Keratinocyte (primary cell): ENCODE measurements around the gene ATRNL1. TPM values are rescaled to one million over a fixed set of nuclear protein-coding genes. Genes with fewer than 3 reads are reported as not detected.

Experiments used
- DNase-seq: peaks from one replicate; pipeline ENCODE4 v3.0.0-alpha.2; 2011; ENCODE audit warnings: low read depth, missing footprints, low spot score
- FAIRE-seq: peaks from 2 replicates; lab custom pipeline; 2011; peaks lifted over from hg19 to GRCh38; lab: Jason Lieb, UNC
- H2AFZ ChIP-seq: 2 replicates; pipeline ENCODE4 v1.6.0; 2012; ENCODE audit warnings: low read length, control low read depth, inconsistent platforms; ENCODE audit not compliant: control insufficient read depth
- H3K27ac ChIP-seq: 2 replicates; pipeline ENCODE4 v1.5.1; 2011; ENCODE audit warnings: low read length; ENCODE audit not compliant: control insufficient read depth, insufficient read depth
- H3K27me3 ChIP-seq: 3 replicates; pipeline ENCODE4 v1.6.0; 2011; ENCODE audit warnings: low read length; ENCODE audit not compliant: control insufficient read depth, insufficient read depth; ENCODE audit errors: extremely low read depth
- H3K36me3 ChIP-seq, 2 experiments: 2 replicates in 1 of 2; 3 replicates in 1 of 2; pipeline ENCODE4 v1.5.1; 2011; ENCODE audit warnings: low read length in 2 of 2, mild to moderate bottlenecking in 1 of 2; ENCODE audit not compliant: control insufficient read depth in 2 of 2, insufficient read depth in 2 of 2; ENCODE audit errors: extremely low read depth in 1 of 2
- H3K4me1 ChIP-seq: 3 replicates; pipeline ENCODE4 v1.5.1; 2011; ENCODE audit warnings: low read length; ENCODE audit not compliant: control insufficient read depth, insufficient read depth; ENCODE audit errors: extremely low read depth
- H3K4me2 ChIP-seq: 3 replicates; pipeline ENCODE4 v1.6.0; 2011; ENCODE audit warnings: low read depth, low read length; ENCODE audit not compliant: control insufficient read depth, insufficient read depth; ENCODE audit errors: extremely low read depth
- H3K4me3 ChIP-seq, 3 experiments: fragments of 200-600 bp in 1 of 3; sonication (generic) in 1 of 3; 2 replicates in 2 of 3; 3 replicates in 1 of 3; pipeline ENCODE4 v1.5.1; 2011 to 2016; ENCODE audit warnings: low read length in 3 of 3, mild to moderate bottlenecking in 3 of 3, control low read depth in 2 of 3, inconsistent platforms in 1 of 3, low read depth in 1 of 3, mixed read lengths in 1 of 3, mixed run types in 1 of 3, moderate library complexity in 1 of 3; ENCODE audit not compliant: control insufficient read depth in 2 of 3, insufficient read depth in 2 of 3; ENCODE audit errors: extremely low read depth in 1 of 3
- H3K79me2 ChIP-seq: 2 replicates; pipeline ENCODE4 v1.6.0; 2012; ENCODE audit warnings: low read length; ENCODE audit not compliant: control insufficient read depth, insufficient read depth
- H3K9ac ChIP-seq: 3 replicates; pipeline ENCODE4 v1.6.0; 2011; ENCODE audit warnings: low read length; ENCODE audit not compliant: control insufficient read depth, insufficient read depth; ENCODE audit errors: extremely low read depth
- H3K9me1 ChIP-seq: 3 replicates; pipeline ENCODE4 v1.6.0; 2011; ENCODE audit warnings: low read length; ENCODE audit not compliant: control insufficient read depth, insufficient read depth; ENCODE audit errors: extremely low read depth
- H3K9me3 ChIP-seq: 2 replicates; pipeline ENCODE4 v1.5.1; 2012; ENCODE audit warnings: low read depth, low read length; ENCODE audit not compliant: control insufficient read depth
- H4K20me1 ChIP-seq: 3 replicates; pipeline ENCODE4 v1.6.0; 2011; ENCODE audit warnings: low read length; ENCODE audit not compliant: control insufficient read depth, insufficient read depth; ENCODE audit errors: extremely low read depth
- EZH2 ChIP-seq: IDR thresholded peaks from one replicate; pipeline ENCODE4 v1.6.1; 2012; ENCODE audit warnings: inconsistent platforms, mild to moderate bottlenecking, low read length, moderate library complexity
- dilution Hi-C: fragments of 300-500 bp; cut with MboI; formaldehyde crosslinking; loops from one replicate; pipeline ENCODE4 v1.7.0; 2020; ENCODE audit warnings: low sequenced_read_pairs; ENCODE audit not compliant: extremely low pct_ligation_motif_present
- polyA plus RNA-seq, 5 experiments: library from polyadenylated mRNA; depleted of rRNA in 3 of 5; stranded (reverse) in 3 of 5; stranded (forward) in 1 of 5; unstranded in 1 of 5; fragments of >200 nt; gene quantifications; 1 replicate in 1 of 5; 2 replicates in 3 of 5; 3 replicates in 1 of 5; pipeline versions ENCODE4 v1.2.1 to v1.2.3, GENCODE V29; 2011 to 2012; ENCODE audit warnings: missing spikeins in 2 of 5, low read depth in 1 of 5, low replicate concordance in 1 of 5
- TF ChIP-seq, protein P1 (sequence below), 3 experiments: IDR thresholded peaks in 1 of 3; conservative IDR thresholded peaks in 1 of 3; optimal IDR thresholded peaks in 1 of 3; 2 replicates in 2 of 3; 3 replicates in 1 of 3; pipeline versions ENCODE3 to v1.5.1; 2011; ENCODE audit warnings: low read length in 3 of 3, mild to moderate bottlenecking in 3 of 3, moderate library complexity in 2 of 3, control low read depth in 1 of 3, inconsistent platforms in 1 of 3; ENCODE audit not compliant: insufficient read depth in 2 of 3; ENCODE audit errors: extremely low read depth in 1 of 3

ATRNL1 gene
- polyA plus RNA-seq, 1 donor (not counting 4 experiments of a cell fraction or from before 2014, with no cell fraction given): 0.07 TPM

DNA sequence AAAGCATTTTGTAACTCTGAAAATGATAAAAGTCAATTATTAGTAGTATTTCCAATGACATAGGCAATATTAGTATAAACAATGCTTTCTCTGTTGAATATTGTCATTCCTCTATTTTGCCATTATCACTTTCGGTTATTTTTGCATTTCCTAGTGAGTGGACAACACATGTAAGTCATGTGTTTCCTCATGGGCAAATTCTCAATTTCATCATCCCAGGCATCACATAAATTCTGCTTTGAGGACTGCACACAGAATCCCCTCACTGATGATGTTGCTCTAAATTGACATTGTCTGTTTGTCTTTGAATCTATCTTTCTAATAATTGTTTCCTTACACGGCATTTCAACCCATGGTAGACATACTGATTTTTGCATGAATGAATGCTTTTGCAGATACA is 842.6 kb downstream of the ATRNL1 start:
- Histone ChIP-seq H3K27ac (no peak overlapping the region), H3K79me2 (no peaks in the 10 kb centered on the region), H3K4me2 (no peak overlapping the region), H4K20me1 (no peaks in the 10 kb centered on the region), H3K9me3 (no peaks in the 10 kb centered on the region), H3K9me1 (no peaks in the 10 kb centered on the region), H2AFZ (no peak overlapping the region), H3K9ac (no peak overlapping the region), H3K36me3 (no peaks in the 10 kb centered on the region), H3K4me1 (peaks cover 13% of the 10 kb centered on the region), H3K4me3 (no peak overlapping the region), H3K27me3 (no peaks in the 10 kb centered on the region)
- TF ChIP-seq EZH2: no peak
- TF ChIP-seq, protein P1, sequence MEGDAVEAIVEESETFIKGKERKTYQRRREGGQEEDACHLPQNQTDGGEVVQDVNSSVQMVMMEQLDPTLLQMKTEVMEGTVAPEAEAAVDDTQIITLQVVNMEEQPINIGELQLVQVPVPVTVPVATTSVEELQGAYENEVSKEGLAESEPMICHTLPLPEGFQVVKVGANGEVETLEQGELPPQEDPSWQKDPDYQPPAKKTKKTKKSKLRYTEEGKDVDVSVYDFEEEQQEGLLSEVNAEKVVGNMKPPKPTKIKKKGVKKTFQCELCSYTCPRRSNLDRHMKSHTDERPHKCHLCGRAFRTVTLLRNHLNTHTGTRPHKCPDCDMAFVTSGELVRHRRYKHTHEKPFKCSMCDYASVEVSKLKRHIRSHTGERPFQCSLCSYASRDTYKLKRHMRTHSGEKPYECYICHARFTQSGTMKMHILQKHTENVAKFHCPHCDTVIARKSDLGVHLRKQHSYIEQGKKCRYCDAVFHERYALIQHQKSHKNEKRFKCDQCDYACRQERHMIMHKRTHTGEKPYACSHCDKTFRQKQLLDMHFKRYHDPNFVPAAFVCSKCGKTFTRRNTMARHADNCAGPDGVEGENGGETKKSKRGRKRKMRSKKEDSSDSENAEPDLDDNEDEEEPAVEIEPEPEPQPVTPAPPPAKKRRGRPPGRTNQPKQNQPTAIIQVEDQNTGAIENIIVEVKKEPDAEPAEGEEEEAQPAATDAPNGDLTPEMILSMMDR (optimal IDR thresholded peaks at IDR 0.05 in 1 of 3, IDR thresholded peaks at IDR 0.05 in 1 of 3, conservative IDR thresholded peaks at IDR 0.05 in 1 of 3; ENCODE audit: extremely low read depth in 1 of 3, insufficient read depth in 2 of 3, low read length in 3 of 3): no peak
- no peak for DNase-seq
- dilution Hi-C loops: no loop called here
- no peak for FAIRE-seq

DNA sequence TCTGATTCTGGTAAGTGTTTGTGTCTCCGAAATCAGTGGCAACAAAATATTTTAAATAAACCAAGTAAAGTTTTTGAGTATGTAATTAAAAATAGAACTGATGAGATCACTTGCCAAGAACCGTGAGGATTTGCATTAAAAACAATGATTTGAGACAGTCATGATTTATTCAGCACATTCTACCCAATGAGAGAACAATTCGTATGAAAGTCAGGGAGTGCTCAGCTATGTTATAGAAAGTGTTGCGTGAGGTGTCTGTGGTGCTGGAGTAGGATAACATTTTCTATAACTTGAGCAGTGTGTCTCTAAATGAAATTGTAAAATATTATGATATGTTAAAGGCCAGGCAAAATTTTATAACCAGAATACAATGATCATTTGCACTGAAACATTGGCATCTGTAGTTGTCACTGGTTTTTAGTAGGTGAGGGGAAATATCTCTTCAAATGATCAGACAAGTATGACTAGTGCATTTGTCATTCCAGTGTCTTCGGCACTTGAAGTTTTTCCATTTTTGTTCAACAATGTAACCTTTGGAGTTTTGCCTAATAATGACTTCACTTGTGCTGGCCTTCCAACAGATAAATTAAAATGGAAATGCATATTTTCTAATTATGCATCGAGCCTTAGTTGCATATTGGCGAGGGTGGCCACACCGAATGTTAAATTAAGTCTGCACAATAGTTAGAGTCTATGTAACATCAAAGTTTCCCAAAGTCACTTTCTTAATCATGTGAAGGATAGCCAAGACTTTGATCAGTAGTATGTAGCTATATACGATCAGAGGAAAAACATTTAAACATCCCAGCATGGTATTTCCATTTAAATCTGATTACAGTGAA is 844.0 kb downstream of the ATRNL1 start:
- Histone ChIP-seq H3K9ac (no peak overlapping the region), H3K4me3 (no peak overlapping the region), H3K27me3 (no peaks in the 10 kb centered on the region), H2AFZ (no peak overlapping the region), H3K27ac (no peak overlapping the region), H3K36me3 (no peaks in the 10 kb centered on the region), H3K9me1 (no peaks in the 10 kb centered on the region), H3K4me1 (peaks cover 17% of the 10 kb centered on the region), H4K20me1 (no peaks in the 10 kb centered on the region), H3K4me2 (peak overlapping the region; percentile 45), H3K9me3 (no peaks in the 10 kb centered on the region), H3K79me2 (no peaks in the 10 kb centered on the region)
- DNase-seq: no peak
- TF ChIP-seq, protein P1 (optimal IDR thresholded peaks at IDR 0.05 in 1 of 3, IDR thresholded peaks at IDR 0.05 in 1 of 3, conservative IDR thresholded peaks at IDR 0.05 in 1 of 3; ENCODE audit: extremely low read depth in 1 of 3, insufficient read depth in 2 of 3, low read length in 3 of 3): no peak
- TF ChIP-seq EZH2: no peak
- peak; percentile 49 for FAIRE-seq
- dilution Hi-C loops: no loop called here
